Sigmoid colon (tissue), 7 donors: ENCODE results near the gene VAT1L. TPM values are rescaled to one million over a fixed set of nuclear protein-coding genes. Genes with fewer than 3 reads are reported as not detected.

Source experiments
- DNase-seq: peaks from one replicate; pipeline ENCODE4 v3.0.0-alpha.2; 2019
- H3K27ac ChIP-seq, 4 donors: fragments of 200-600 bp; sonication (generic); one replicate each; pipeline ENCODE4 v1.5.1; 2016 to 2019; ENCODE audit warnings: mild to moderate bottlenecking in 1 of 4
- H3K27me3 ChIP-seq, 3 donors: fragments of 200-600 bp; sonication (generic); one replicate each; pipeline ENCODE4 v1.5.1; 2019; ENCODE audit warnings: mild to moderate bottlenecking in 1 of 3
- H3K36me3 ChIP-seq, 4 donors: fragments of 200-600 bp; sonication (generic); one replicate each; pipeline ENCODE4 v1.5.1; 2016 to 2019
- H3K4me1 ChIP-seq, 4 donors: fragments of 200-600 bp; sonication (generic); one replicate each; pipeline ENCODE4 v1.5.1; 2017 to 2019
- H3K4me3 ChIP-seq, 4 donors: fragments of 200-600 bp; sonication (generic); one replicate each; pipeline ENCODE4 v1.5.1; 2017 to 2019; ENCODE audit warnings: mild to moderate bottlenecking in 2 of 4, moderate library complexity in 1 of 4
- H3K9me3 ChIP-seq, 4 donors: fragments of 200-600 bp in 3 of 4; sonication (generic) in 3 of 4; one replicate each; pipeline versions ENCODE4 v1.5.1 to v1.6.1; 2013 to 2019
- CTCF ChIP-seq, 4 experiments: fragments of 450-650 bp in 3 of 4; fragments of 200-600 bp in 1 of 4; IDR thresholded peaks; one replicate each; pipeline ENCODE4 v1.5.1; 2016 to 2019; ENCODE audit warnings: antibody characterized with exemption in 4 of 4, mild to moderate bottlenecking in 3 of 4, moderate library complexity in 2 of 4
- EP300 ChIP-seq, 4 donors: sonication (generic); formaldehyde crosslinking; IDR thresholded peaks; one replicate each; pipeline ENCODE4 v1.6.1; 2017; ENCODE audit warnings: antibody characterized with exemption in 4 of 4
- POLR2A ChIP-seq, 2 donors: fragments of 450-650 bp; IDR thresholded peaks; one replicate each; pipeline ENCODE4 v1.6.1; 2016; ENCODE audit warnings: antibody characterized with exemption in 2 of 2, mild to moderate bottlenecking in 2 of 2, moderate library complexity in 2 of 2
- POLR2AphosphoS5 ChIP-seq, 4 donors: sonication (generic); formaldehyde crosslinking; IDR thresholded peaks; one replicate each; pipeline ENCODE4 v1.6.1; 2017; ENCODE audit warnings: antibody characterized with exemption in 4 of 4
- WGBS, 2 donors: extraction: QIAGEN DNeasy Blood & Tissue Kit; methylation state at CpG; one replicate each; pipeline ENCODE4 v1.1.7; 2013; 5-methylcytosine and 5-hydroxymethylcytosine counted together
- intact Hi-C: fragments of 100-400 bp; cut with DNase I; formaldehyde crosslinking; loops from one replicate; pipeline ENCODE4 v1.15.1; 2023
- polyA plus RNA-seq, 3 donors: library from polyadenylated mRNA; stranded (reverse); fragments of 200-250 nt; gene quantifications; one replicate each; pipeline ENCODE4 v1.2.3, GENCODE V29; 2013
- total RNA-seq, 4 donors: library from RNA; depleted of rRNA; stranded (reverse); fragments of >200 nt; gene quantifications; one replicate each; pipeline ENCODE4 v1.1.0, GENCODE V29; 2016
- donor health status: healthy with polysubstance abuse.
- donor health status: Bipolar disorder and iron deficiency.
- donor health status: healthy.

VAT1L gene
- total and polyA plus RNA-seq, 7 donors, result 0.60 to 6.4 (median 4.5) TPM

GRCh38 chr16:77995843-77996455 lies 207.6 kb downstream of the VAT1L start:
- WGBS, 2 donors, result 83 to 89% methylated on average over 7 of the region's 7 CpGs
- no peak for DNase-seq
- peaks cover 0 to 15% (median 12%) of the 10 kb centered on the region in 4 donors for H3K4me1 ChIP-seq
- H3K36me3 ChIP-seq, result no peaks in the 10 kb centered on the region
- no peak overlapping the region for H3K4me3 ChIP-seq
- no peak overlapping the region for H3K27ac ChIP-seq
- intact Hi-C loops, result no loop called here
- peaks cover 0 to 12% (median 1%) of the 10 kb centered on the region in 4 donors for H3K9me3 ChIP-seq
- H3K27me3 ChIP-seq, result no peaks in the 10 kb centered on the region
- TF ChIP-seq POLR2AphosphoS5 (IDR thresholded peaks at IDR 0.05) (no peak), POLR2A (IDR thresholded peaks at IDR 0.05) (no peak), CTCF (IDR thresholded peaks at IDR 0.05) (no peak), EP300 (IDR thresholded peaks at IDR 0.05) (no peak)

- Histone ChIP-seq H3K27me3 (no peaks in the 10 kb centered on the region), H3K27ac (no peak overlapping the region), H3K36me3 (no peaks in the 10 kb centered on the region), H3K9me3 (peaks cover 0 to 12% (median 1%) of the 10 kb centered on the region in 4 donors), H3K4me1 (peaks cover 0 to 13% (median 5%) of the 10 kb centered on the region in 4 donors), H3K4me3 (no peak overlapping the region)
- TF ChIP-seq CTCF (IDR thresholded peaks at IDR 0.05) (no peak), POLR2AphosphoS5 (IDR thresholded peaks at IDR 0.05) (no peak), EP300 (IDR thresholded peaks at IDR 0.05) (no peak), POLR2A (IDR thresholded peaks at IDR 0.05) (no peak)
- WGBS, 2 donors, result 61 to 72% methylated on average over 10 of the region's 10 CpGs
- intact Hi-C loops, result no loop called here
- DNase-seq, result no peak
Observed at GRCh38 chr16:77998350-77999023, 210.1 kb downstream of the VAT1L start.

DNA sequence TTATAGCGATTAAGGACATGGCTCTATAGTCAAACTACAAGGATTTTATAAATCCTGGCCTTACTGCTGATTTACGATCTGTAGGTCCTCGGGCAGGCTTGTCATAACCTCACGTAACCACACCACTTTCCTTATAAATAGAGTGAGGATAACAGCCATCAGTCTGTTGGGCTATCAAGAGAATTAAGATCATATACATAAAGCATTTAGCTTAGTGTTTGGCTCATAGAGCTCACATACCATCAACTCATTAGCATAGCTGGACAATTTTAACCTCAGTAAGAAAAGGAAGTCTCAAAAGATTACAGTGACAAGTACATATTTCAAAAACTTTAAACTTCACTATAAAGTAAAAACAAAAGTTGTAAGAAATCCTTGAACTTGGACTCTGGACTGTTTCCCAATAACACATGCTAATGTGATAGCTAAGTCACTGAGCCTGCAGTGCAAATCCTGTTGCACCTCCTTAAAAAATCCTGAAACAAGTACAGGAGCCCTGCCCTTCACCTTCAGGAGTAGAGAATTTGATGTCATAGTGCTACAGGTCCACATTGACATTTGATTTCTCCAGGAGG lies 213.2 kb downstream of the VAT1L start:
- Histone ChIP-seq H3K4me3 (no peak overlapping the region), H3K36me3 (no peaks in the 10 kb centered on the region), H3K4me1 (peaks cover 0 to 8% (median 2%) of the 10 kb centered on the region in 4 donors), H3K9me3 (peaks cover 0 to 2% (median 0%) of the 10 kb centered on the region in 4 donors), H3K27ac (no peak overlapping the region), H3K27me3 (no peaks in the 10 kb centered on the region)
- 22 to 52% methylated on average over 4 of the region's 4 CpGs for WGBS, 2 donors
- no peak for DNase-seq
- TF ChIP-seq EP300 (IDR thresholded peaks at IDR 0.05), result no peak
- no peak for TF ChIP-seq POLR2A (IDR thresholded peaks at IDR 0.05)
- no peak for TF ChIP-seq POLR2AphosphoS5 (IDR thresholded peaks at IDR 0.05)
- no peak for TF ChIP-seq CTCF (IDR thresholded peaks at IDR 0.05)
- intact Hi-C loops, result loop anchor here (2.0 kb wide), 1 partner anchor 327 kb away; no protein-coding TSS in a partner anchor

GRCh38 chr16:78002915-78003538 lies 214.7 kb downstream of the VAT1L start:
- no peaks in the 10 kb centered on the region for H3K36me3 ChIP-seq
- no peak overlapping the region for H3K27ac ChIP-seq
- H3K4me1 ChIP-seq, result peaks cover 0 to 8% (median 2%) of the 10 kb centered on the region in 4 donors
- H3K4me3 ChIP-seq, result no peak overlapping the region
- TF ChIP-seq POLR2AphosphoS5 (IDR thresholded peaks at IDR 0.05) (peak in 1 of 4 donors; percentile 29), CTCF (IDR thresholded peaks at IDR 0.05) (peak; percentile 62 to 84 (median 72)), POLR2A (IDR thresholded peaks at IDR 0.05) (no peak)
- H3K9me3 ChIP-seq, result no peaks in the 10 kb centered on the region
- DNase-seq, result peak; percentile 93
- H3K27me3 ChIP-seq, result no peaks in the 10 kb centered on the region
- 20 to 22% methylated on average over 11 of the region's 11 CpGs for WGBS, 2 donors
- intact Hi-C loops, result loop anchor here (1.0 to 2.0 kb wide), 2 partner anchors 32 to 328 kb away; no protein-coding TSS in a partner anchor
